Stromal cell of bone marrow (primary cell): ENCODE data around the gene ARMC12.

ENCODE experiments used
- DNase-seq: peaks from one replicate; pipeline ENCODE4 v3.0.0-alpha.2; 2012; ENCODE audit warnings: low read depth

The ARMC12 gene

GRCh38 chr6:35736253-35736894, 458 bp upstream of the ARMC12 start:
- DNase-seq = no peak

- peak; percentile 54 for DNase-seq
These were observed 780 bp downstream of the ARMC12 start for GRCh38 chr6:35737413-35738211.

- DNase-seq = no peak
These were observed 3.1 kb downstream of the ARMC12 start for GRCh38 chr6:35739645-35740524.

- no peak for DNase-seq
These were observed 6.0 kb downstream of the ARMC12 start for GRCh38 chr6:35742842-35743241.

- no peak for DNase-seq
These were observed 8.7 kb downstream of the ARMC12 start for GRCh38 chr6:35745509-35745908.

- DNase-seq = no peak
These were observed 9.7 kb downstream of the ARMC12 start for GRCh38 chr6:35746516-35746915.

- DNase-seq = no peak
These were observed 11.0 kb downstream of the ARMC12 start for GRCh38 chr6:35747877-35748276.

- DNase-seq = no peak
These were observed 13.7 kb downstream of the ARMC12 start for GRCh38 chr6:35750557-35750956.

GRCh38 chr6:35751594-35751993, 14.8 kb downstream of the ARMC12 start:
- DNase-seq = no peak

- no peak for DNase-seq
These were observed 15.5 kb downstream of the ARMC12 start for GRCh38 chr6:35752330-35752729.

GRCh38 chr6:35754452-35755277, 17.8 kb downstream of the ARMC12 start:
- no peak for DNase-seq

GRCh38 chr6:35755278-35755924, 18.6 kb downstream of the ARMC12 start:
- DNase-seq = no peak

- peak; percentile 13 for DNase-seq
These were observed 20.8 kb downstream of the ARMC12 start for GRCh38 chr6:35757456-35758123.

- no peak for DNase-seq
These were observed 22.6 kb downstream of the ARMC12 start for GRCh38 chr6:35759426-35759825.

GRCh38 chr6:35765739-35766138, 28.9 kb downstream of the ARMC12 start:
- no peak for DNase-seq

GRCh38 chr6:35769211-35769610, 32.4 kb downstream of the ARMC12 start:
- no peak for DNase-seq

- no peak for DNase-seq
These were observed 34.5 kb downstream of the ARMC12 start for GRCh38 chr6:35771343-35771627.

GRCh38 chr6:35774116-35774794, 37.4 kb downstream of the ARMC12 start:
- DNase-seq = no peak

GRCh38 chr6:35775031-35775430, 38.2 kb downstream of the ARMC12 start:
- no peak for DNase-seq
